ENCODE results near the gene RBM42.

Gene RBM42

DNA sequence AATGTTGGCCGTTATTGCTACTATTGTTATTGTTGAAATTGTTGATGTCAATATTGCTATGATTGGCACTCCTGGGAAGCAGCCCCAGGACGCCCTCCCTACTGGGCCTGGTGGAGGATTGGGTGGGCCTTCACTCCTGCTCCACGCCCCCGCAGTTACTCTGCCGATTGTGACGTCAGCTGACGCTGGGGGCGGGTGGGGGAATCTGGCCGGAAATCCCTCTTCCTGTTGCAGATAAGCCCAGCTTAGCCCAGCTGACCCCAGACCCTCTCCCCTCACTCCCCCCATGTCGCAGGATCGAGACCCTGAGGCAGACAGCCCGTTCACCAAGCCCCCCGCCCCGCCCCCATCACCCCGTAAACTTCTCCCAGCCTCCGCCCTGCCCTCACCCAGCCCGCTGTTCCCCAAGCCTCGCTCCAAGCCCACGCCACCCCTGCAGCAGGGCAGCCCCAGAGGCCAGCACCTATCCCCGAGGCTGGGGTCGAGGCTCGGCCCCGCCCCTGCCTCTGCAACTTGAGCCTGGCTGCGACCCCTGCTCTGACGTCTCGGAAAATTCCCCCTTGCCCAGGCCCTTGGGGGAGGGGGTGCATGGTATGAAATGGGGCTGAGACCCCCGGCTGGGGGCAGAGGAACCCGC lies 12.8 kb downstream of the RBM42 start, which contains the start of gene ETV2:
Gene ETV2, plus strand, starts transcription at position 231 of the 637 bp plus-strand sequence. CDS start 716 bp downstream, outside the sequence.
- Histone ChIP-seq H4K91ac (ENCODE audit: low read length) (peak within 1 kb of the TSS; percentile 65), H2AFZ (ENCODE audit: low read depth, low read length) (peak within 1 kb of the TSS; percentile 79), H3K4me3 (ENCODE audit: insufficient read depth in 1 of 2, low read depth in 1 of 2, low read length in 2 of 2) (no peak within 1 kb of the TSS), H2BK12ac (ENCODE audit: low read length in 2 of 2) (peak within 1 kb of the TSS in 1 of 2 experiments; percentile 67), H4K8ac (ENCODE audit: low read length) (peak within 1 kb of the TSS; percentile 88), H3K27me3 (ENCODE audit: control insufficient read depth in 1 of 2, insufficient read depth in 1 of 2, low read length in 2 of 2) (no peaks in the 10 kb centered on the region), H3K4me2 (ENCODE audit: low read length, poor library complexity, severe bottlenecking) (no peak within 1 kb of the TSS), H3K23ac (ENCODE audit: low read length in 2 of 2) (no peak within 1 kb of the TSS), H3K79me1 (replicated peaks; ENCODE audit: low read length, poor library complexity, severe bottlenecking) (no peaks in the 10 kb centered on the region), H3K27ac (ENCODE audit: low read length, poor library complexity, severe bottlenecking) (no peak within 1 kb of the TSS), H3K9ac (ENCODE audit: low read length) (no peak within 1 kb of the TSS), H3K4ac (ENCODE audit: low read depth in 1 of 2, low read length in 2 of 2) (peak within 1 kb of the TSS; percentile 35 to 65), H3K18ac (ENCODE audit: low read depth in 1 of 2, low read length in 2 of 2) (peak within 1 kb of the TSS; percentile 33 to 67), H3K14ac (ENCODE audit: low read length in 2 of 2) (no peak within 1 kb of the TSS), H2AK5ac (ENCODE audit: low read length, severe bottlenecking) (no peak within 1 kb of the TSS), H3K4me1 (ENCODE audit: control insufficient read depth, insufficient read depth, low read depth, low read length) (peaks cover 22% of the 10 kb centered on the region), H3K9me3 (ENCODE audit: control insufficient read depth, low read length) (no peaks in the 10 kb centered on the region), H2BK5ac (ENCODE audit: low read depth, low read length, poor library complexity, severe bottlenecking) (no peak within 1 kb of the TSS), H3K36me3 (ENCODE audit: control insufficient read depth in 1 of 2, insufficient read depth in 2 of 2, low read depth in 1 of 2, low read length in 2 of 2) (peaks cover 17 to 19% of the 10 kb centered on the region in 2 experiments), H2BK15ac (ENCODE audit: low read depth, poor library complexity, severe bottlenecking) (peak within 1 kb of the TSS; percentile 77), H2BK120ac (ENCODE audit: low read depth, low read length) (peak within 1 kb of the TSS; percentile 86)
- peak; percentile 35 for DNase-seq
- WGBS = 22% methylated on average over 28 of the region's 28 CpGs

DNA sequence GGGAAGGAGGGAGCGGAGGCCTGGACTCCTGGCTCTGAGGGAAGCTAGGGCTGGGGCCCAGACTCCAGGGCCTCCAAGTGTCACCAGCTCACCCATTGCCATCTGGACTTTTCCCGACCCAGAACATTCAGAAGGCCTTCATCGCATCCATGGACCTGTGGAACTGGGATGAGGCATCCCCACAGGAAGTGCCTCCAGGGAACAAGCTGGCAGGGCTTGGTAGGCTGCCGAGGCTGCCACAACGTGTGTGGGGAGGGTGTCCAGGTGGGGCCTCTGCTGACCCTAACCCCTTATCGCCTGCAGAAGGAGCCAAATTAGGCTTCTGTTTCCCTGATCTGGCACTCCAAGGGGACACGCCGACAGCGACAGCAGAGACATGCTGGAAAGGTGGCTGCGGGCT lies 13.5 kb downstream of the RBM42 start:
- Histone ChIP-seq H3K4ac (ENCODE audit: low read depth in 1 of 2, low read length in 2 of 2) (peak overlapping the region; percentile 35 to 65), H3K23ac (ENCODE audit: low read length in 2 of 2) (no peak overlapping the region), H3K9me3 (ENCODE audit: control insufficient read depth, low read length) (no peaks in the 10 kb centered on the region), H2AK5ac (ENCODE audit: low read length, severe bottlenecking) (no peak overlapping the region), H3K36me3 (ENCODE audit: control insufficient read depth in 1 of 2, insufficient read depth in 2 of 2, low read depth in 1 of 2, low read length in 2 of 2) (peaks cover 10 to 13% of the 10 kb centered on the region in 2 experiments), H2BK15ac (ENCODE audit: low read depth, poor library complexity, severe bottlenecking) (peak overlapping the region; percentile 77), H3K4me1 (ENCODE audit: control insufficient read depth, insufficient read depth, low read depth, low read length) (peaks cover 22% of the 10 kb centered on the region), H3K27ac (ENCODE audit: low read length, poor library complexity, severe bottlenecking) (no peak overlapping the region), H3K4me3 (ENCODE audit: insufficient read depth in 1 of 2, low read depth in 1 of 2, low read length in 2 of 2) (no peak overlapping the region), H2BK120ac (ENCODE audit: low read depth, low read length) (peak overlapping the region; percentile 86), H2BK12ac (ENCODE audit: low read length in 2 of 2) (peak overlapping the region in 1 of 2 experiments; percentile 67), H2BK5ac (ENCODE audit: low read depth, low read length, poor library complexity, severe bottlenecking) (no peak overlapping the region), H3K18ac (ENCODE audit: low read depth in 1 of 2, low read length in 2 of 2) (peak overlapping the region in 1 of 2 experiments; percentile 33), H3K27me3 (ENCODE audit: control insufficient read depth in 1 of 2, insufficient read depth in 1 of 2, low read length in 2 of 2) (no peaks in the 10 kb centered on the region), H2AFZ (ENCODE audit: low read depth, low read length) (no peak overlapping the region), H4K8ac (ENCODE audit: low read length) (peak overlapping the region; percentile 88), H3K4me2 (ENCODE audit: low read length, poor library complexity, severe bottlenecking) (no peak overlapping the region), H3K14ac (ENCODE audit: low read length in 2 of 2) (no peak overlapping the region), H3K79me1 (replicated peaks; ENCODE audit: low read length, poor library complexity, severe bottlenecking) (no peaks in the 10 kb centered on the region), H4K91ac (ENCODE audit: low read length) (peak overlapping the region; percentile 1), H3K9ac (ENCODE audit: low read length) (no peak overlapping the region)
- no peak for DNase-seq
- 86% methylated on average over 10 of the region's 10 CpGs for WGBS

DNA sequence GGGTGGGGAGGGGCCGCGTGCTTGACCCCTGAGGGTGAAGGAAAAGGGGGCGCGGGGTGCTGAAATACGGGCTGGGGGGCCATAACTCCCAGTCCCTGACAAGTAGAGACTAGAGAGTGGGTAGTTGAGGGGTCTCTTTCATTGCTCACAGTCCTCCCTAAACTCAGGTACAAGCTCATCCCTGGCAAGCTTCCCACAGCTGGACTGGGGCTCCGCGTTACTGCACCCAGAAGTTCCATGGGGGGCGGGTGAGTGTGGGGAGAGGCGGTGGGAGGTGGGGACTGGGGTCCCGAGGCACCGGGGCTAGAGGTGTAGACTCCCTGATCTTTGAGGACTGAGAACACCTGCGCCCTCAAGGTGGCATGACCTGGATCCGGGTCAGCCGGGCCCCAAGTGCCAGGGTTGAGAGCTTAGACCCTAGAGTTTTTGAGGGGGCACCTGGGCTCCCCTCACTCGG lies 14.0 kb downstream of the RBM42 start:
- Histone ChIP-seq H2BK5ac (ENCODE audit: low read depth, low read length, poor library complexity, severe bottlenecking) (no peak overlapping the region), H3K36me3 (ENCODE audit: control insufficient read depth in 1 of 2, insufficient read depth in 2 of 2, low read depth in 1 of 2, low read length in 2 of 2) (peaks cover 5 to 8% of the 10 kb centered on the region in 2 experiments), H2AFZ (ENCODE audit: low read depth, low read length) (peak overlapping the region; percentile 83), H3K4me1 (ENCODE audit: control insufficient read depth, insufficient read depth, low read depth, low read length) (peaks cover 22% of the 10 kb centered on the region), H2BK15ac (ENCODE audit: low read depth, poor library complexity, severe bottlenecking) (peak overlapping the region; percentile 84), H3K4ac (ENCODE audit: low read depth in 1 of 2, low read length in 2 of 2) (peak overlapping the region; percentile 2 to 40), H2AK5ac (ENCODE audit: low read length, severe bottlenecking) (no peak overlapping the region), H3K14ac (ENCODE audit: low read length in 2 of 2) (peak overlapping the region in 1 of 2 experiments; percentile 66), H2BK12ac (ENCODE audit: low read length in 2 of 2) (peak overlapping the region; percentile 61 to 67), H3K9me3 (ENCODE audit: control insufficient read depth, low read length) (no peaks in the 10 kb centered on the region), H4K91ac (ENCODE audit: low read length) (no peak overlapping the region), H2BK120ac (ENCODE audit: low read depth, low read length) (peak overlapping the region; percentile 86), H3K27me3 (ENCODE audit: control insufficient read depth in 1 of 2, insufficient read depth in 1 of 2, low read length in 2 of 2) (no peaks in the 10 kb centered on the region), H3K9ac (ENCODE audit: low read length) (peak overlapping the region; percentile 78), H3K4me3 (ENCODE audit: insufficient read depth in 1 of 2, low read depth in 1 of 2, low read length in 2 of 2) (peak overlapping the region; percentile 73 to 86), H3K4me2 (ENCODE audit: low read length, poor library complexity, severe bottlenecking) (peak overlapping the region; percentile 83), H4K8ac (ENCODE audit: low read length) (peak overlapping the region; percentile 88), H3K18ac (ENCODE audit: low read depth in 1 of 2, low read length in 2 of 2) (peak overlapping the region; percentile 61 to 95), H3K23ac (ENCODE audit: low read length in 2 of 2) (no peak overlapping the region), H3K27ac (ENCODE audit: low read length, poor library complexity, severe bottlenecking) (no peak overlapping the region), H3K79me1 (replicated peaks; ENCODE audit: low read length, poor library complexity, severe bottlenecking) (peaks cover 1% of the 10 kb centered on the region)
- 34% methylated on average over 14 of the region's 15 CpGs for WGBS
- no peak for DNase-seq
